HEK293 (cell line): ENCODE measurements around the gene KPNA1.

Experiments
- CTCF ChIP-seq: fragments of 450-650 bp; formaldehyde crosslinking; IDR thresholded peaks from 2 replicates; pipeline ENCODE4 v1.5.1; 2016; ENCODE audit warnings: missing biosample characterization, missing genetic modification characterization
- MEIS1 ChIP-seq: sonication (generic); formaldehyde crosslinking; IDR thresholded peaks from 2 replicates; pipeline ENCODE4 v1.8.1; 2022; ENCODE audit warnings: missing genetic modification reagents, mild to moderate bottlenecking, borderline replicate concordance
- REST ChIP-seq: fragments of 450-650 bp; formaldehyde crosslinking; IDR thresholded peaks from 2 replicates; pipeline ENCODE4 v1.5.1; 2016; ENCODE audit warnings: missing biosample characterization, missing genetic modification characterization
- SETDB1 ChIP-seq: IDR thresholded peaks from one replicate; pipeline ENCODE4 v1.6.1; 2017; ENCODE audit warnings: mild to moderate bottlenecking, low read length, moderate library complexity, mixed read lengths; ENCODE audit not compliant: insufficient read length
- ZNF184 ChIP-seq: fragments of 450-650 bp; IDR thresholded peaks from 2 replicates; pipeline ENCODE4 v1.5.1; 2018; ENCODE audit warnings: missing biosample characterization, mild to moderate bottlenecking, missing genetic modification characterization
- ZNF239 ChIP-seq: fragments of 450-650 bp; formaldehyde crosslinking; IDR thresholded peaks from 2 replicates; pipeline ENCODE4 v1.5.1; 2016; ENCODE audit warnings: missing biosample characterization, missing genetic modification characterization
- ZNF274 ChIP-seq, 2 experiments: fragments of 200-500 bp in 1 of 2; fragments of 450-650 bp in 1 of 2; sonication (Bioruptor generic) in 1 of 2; formaldehyde crosslinking in 1 of 2; IDR thresholded peaks; 2 replicates each; pipeline versions ENCODE4 v1.5.1 to v1.6.1; 2014 to 2016; ENCODE audit warnings: borderline replicate concordance in 1 of 2, inconsistent platforms in 1 of 2, low read length in 1 of 2, missing biosample characterization in 1 of 2, missing genetic modification characterization in 1 of 2
- ZNF280C ChIP-seq: fragments of 450-650 bp; formaldehyde crosslinking; IDR thresholded peaks from 2 replicates; pipeline ENCODE4 v1.5.1; 2016; ENCODE audit warnings: missing biosample characterization, missing genetic modification characterization
- ZNF510 ChIP-seq: fragments of 450-650 bp; formaldehyde crosslinking; IDR thresholded peaks from 2 replicates; pipeline ENCODE4 v1.5.1; 2018; ENCODE audit warnings: mild to moderate bottlenecking, missing genetic modification characterization, missing biosample characterization; ENCODE audit not compliant: insufficient replicate concordance
- ZNF792 ChIP-seq: fragments of 450-650 bp; formaldehyde crosslinking; IDR thresholded peaks from 2 replicates; pipeline ENCODE4 v1.5.1; 2016; ENCODE audit warnings: missing biosample characterization, missing genetic modification characterization

GRCh38 chr3:122394173-122394572 lies 120.6 kb downstream of the KPNA1 start:
- TF ChIP-seq REST (no peak), CTCF (no peak), ZNF274 (IDR thresholded peaks at IDR 0.05; ENCODE audit: low read length) (no peak), ZNF274 (tag by site-specific recombination; IDR thresholded peaks at IDR 0.05; ENCODE audit: borderline replicate concordance) (no peak), SETDB1 (no peak), ZNF510 (tag by site-specific recombination) (no peak), MEIS1 (CRISPR knock-in tag) (no peak), ZNF792 (no peak), ZNF239 (tag by site-specific recombination) (no peak), ZNF280C (tag by site-specific recombination) (no peak), ZNF184 (tag by site-specific recombination) (no peak)
